A673 (cell line): ENCODE results near the gene TTC7B.

Experiments used
- CTCF ChIP-seq: fragments of 300-800, 200-600 bp; sonication (generic); conservative IDR thresholded peaks from 2 replicates; pipeline ENCODE4 v1.5.1; 2017; ENCODE audit warnings: low read depth, mild to moderate bottlenecking, antibody characterized with exemption, low read length, moderate library complexity, mixed read lengths
- EZH2 ChIP-seq: fragments of 200-600 bp; sonication (generic); IDR thresholded peaks from 2 replicates; pipeline ENCODE4 v1.6.1; 2017; ENCODE audit warnings: borderline replicate concordance, low read depth, mild to moderate bottlenecking, mixed read lengths, antibody characterized with exemption, low read length; ENCODE audit not compliant: poor library complexity, severe bottlenecking

GRCh38 chr14:90658541-90658967, 157.7 kb downstream of the TTC7B start:
- TF ChIP-seq CTCF (no peak), EZH2 (no peak)
